Measurements from ENCODE around the gene PFKFB3.

Gene PFKFB3

DNA sequence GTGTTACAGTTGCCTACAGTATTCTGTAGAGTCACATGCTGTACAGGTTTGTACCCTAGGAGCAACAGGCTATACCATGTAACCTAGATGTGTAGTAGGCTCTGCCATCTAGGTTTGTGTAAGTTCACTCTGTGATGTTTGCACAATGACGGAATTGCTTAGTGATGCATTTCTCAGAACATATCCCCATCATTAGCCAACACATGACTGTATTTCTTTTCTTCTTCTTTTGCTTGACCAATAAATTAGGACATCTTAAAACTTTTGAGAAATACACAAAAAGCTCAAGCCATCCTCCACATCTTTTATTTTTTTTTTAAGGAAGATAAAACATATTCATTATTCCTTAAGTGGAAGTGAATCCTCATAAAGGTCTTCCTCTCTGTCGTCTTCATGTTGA, 5.4 kb upstream of the PFKFB3 start:
- Histone ChIP-seq H2AFZ (ENCODE audit: low read length) (no peak overlapping the region), H4K20me1 (ENCODE audit: insufficient read depth, low read length) (no peaks in the 10 kb centered on the region), H3K79me2 (ENCODE audit: low read length) (no peaks in the 10 kb centered on the region), H3K4me1 (ENCODE audit: low read length) (no peaks in the 10 kb centered on the region), H3K9ac (ENCODE audit: low read length) (no peak overlapping the region), H3K9me2 (replicated peaks; ENCODE audit: insufficient read depth, low read length) (no peaks in the 10 kb centered on the region), H3K4me3 (ENCODE audit: low read length) (no peak overlapping the region), H3K9me3 (replicated peaks; ENCODE audit: insufficient read depth, low read length) (no peaks in the 10 kb centered on the region), H3K4me2 (ENCODE audit: low read depth, low read length) (no peak overlapping the region), H3F3A (ENCODE audit: insufficient read depth, low read length) (peaks cover 10% of the 10 kb centered on the region; the same call in 1 of the 2 replicates), H3K36me3 (replicated peaks; ENCODE audit: insufficient read depth, low read length) (no peaks in the 10 kb centered on the region), H3K27ac (ENCODE audit: low read length) (no peak overlapping the region), H3K27me3 (replicated peaks; ENCODE audit: insufficient read depth, low read length) (no peaks in the 10 kb centered on the region)
- no peak for DNase-seq
- no peak for TF ChIP-seq EZH2 (optimal IDR thresholded peaks at IDR 0.05; ENCODE audit: low read depth, low read length)
- no peak for TF ChIP-seq EZH2phosphoT487 (IDR thresholded peaks at IDR 0.05; ENCODE audit: low read length)
- TF ChIP-seq CTCF (IDR thresholded peaks at IDR 0.05; ENCODE audit: low read length), result no peak

DNA sequence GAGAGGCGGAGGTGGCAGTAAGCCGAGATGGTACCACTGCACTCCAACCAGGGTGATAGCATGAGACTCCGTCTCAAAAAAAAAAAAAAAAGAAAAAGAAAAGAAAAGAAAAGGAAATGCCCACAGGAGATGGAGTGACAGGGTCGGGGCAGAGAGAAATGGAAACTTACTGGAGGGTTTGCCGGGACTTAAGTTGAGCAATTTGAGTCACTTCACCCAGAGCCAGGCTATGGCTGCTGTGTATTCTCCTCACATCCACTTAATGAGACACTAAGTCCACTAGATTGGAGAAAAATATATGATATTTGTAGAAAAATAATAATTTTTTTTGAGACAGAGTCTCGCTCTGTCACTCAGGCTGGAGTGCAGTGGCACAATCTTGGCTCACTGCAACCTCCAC, 4.6 kb upstream of the PFKFB3 start:
- Histone ChIP-seq H3K9me2 (replicated peaks; ENCODE audit: insufficient read depth, low read length) (no peaks in the 10 kb centered on the region), H3K36me3 (replicated peaks; ENCODE audit: insufficient read depth, low read length) (no peaks in the 10 kb centered on the region), H3K4me1 (ENCODE audit: low read length) (no peaks in the 10 kb centered on the region), H3K27me3 (replicated peaks; ENCODE audit: insufficient read depth, low read length) (no peaks in the 10 kb centered on the region), H2AFZ (ENCODE audit: low read length) (no peak overlapping the region), H3K9ac (ENCODE audit: low read length) (no peak overlapping the region), H3K4me2 (ENCODE audit: low read depth, low read length) (no peak overlapping the region), H3K27ac (ENCODE audit: low read length) (no peak overlapping the region), H4K20me1 (ENCODE audit: insufficient read depth, low read length) (no peaks in the 10 kb centered on the region), H3K79me2 (ENCODE audit: low read length) (no peaks in the 10 kb centered on the region), H3K9me3 (replicated peaks; ENCODE audit: insufficient read depth, low read length) (no peaks in the 10 kb centered on the region), H3K4me3 (ENCODE audit: low read length) (no peak overlapping the region), H3F3A (ENCODE audit: insufficient read depth, low read length) (peaks cover 10% of the 10 kb centered on the region; the same call in 1 of the 2 replicates)
- TF ChIP-seq EZH2 (optimal IDR thresholded peaks at IDR 0.05; ENCODE audit: low read depth, low read length) (no peak), CTCF (IDR thresholded peaks at IDR 0.05; ENCODE audit: low read length) (no peak), EZH2phosphoT487 (IDR thresholded peaks at IDR 0.05; ENCODE audit: low read length) (no peak)
- no peak for DNase-seq

DNA sequence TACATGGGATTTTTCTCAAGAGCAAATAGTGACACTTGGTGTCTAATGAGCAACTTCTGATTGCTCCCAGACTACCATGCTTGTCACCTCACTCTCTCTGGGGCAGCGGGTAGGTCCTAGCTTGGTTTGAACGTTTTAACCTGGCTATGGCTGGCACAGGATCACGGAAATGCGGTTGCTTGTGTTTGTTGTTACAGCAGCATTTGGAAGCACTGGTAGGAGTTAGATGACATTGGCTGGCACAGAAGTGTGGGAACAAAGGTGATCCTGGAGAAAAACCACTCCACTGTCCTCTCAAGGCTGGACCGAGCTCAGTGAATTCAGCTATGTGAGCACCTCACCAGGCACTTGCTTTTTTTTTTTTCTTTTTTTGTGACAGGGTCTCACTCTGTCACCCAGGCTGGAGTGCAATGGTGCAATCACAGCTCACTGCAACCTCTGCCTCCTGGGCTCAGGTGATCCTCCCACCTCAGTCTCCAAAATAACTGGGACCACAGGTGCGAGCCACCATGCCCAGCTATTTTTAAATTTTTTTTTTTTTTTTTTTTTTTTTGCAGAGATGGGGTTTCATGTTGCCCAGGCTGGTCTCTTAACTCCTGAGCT, 3.5 kb upstream of the PFKFB3 start:
- no peaks in the 10 kb centered on the region for H3K36me3 ChIP-seq (replicated peaks; ENCODE audit: insufficient read depth, low read length)
- H3K79me2 ChIP-seq (ENCODE audit: low read length), result no peaks in the 10 kb centered on the region
- no peak overlapping the region for H3K4me2 ChIP-seq (ENCODE audit: low read depth, low read length)
- no peaks in the 10 kb centered on the region for H4K20me1 ChIP-seq (ENCODE audit: insufficient read depth, low read length)
- no peak overlapping the region for H3K27ac ChIP-seq (ENCODE audit: low read length)
- H3K9me3 ChIP-seq (replicated peaks; ENCODE audit: insufficient read depth, low read length), result no peaks in the 10 kb centered on the region
- no peak overlapping the region for H3K4me3 ChIP-seq (ENCODE audit: low read length)
- no peak overlapping the region for H3K9ac ChIP-seq (ENCODE audit: low read length)
- no peak for TF ChIP-seq EZH2 (optimal IDR thresholded peaks at IDR 0.05; ENCODE audit: low read depth, low read length)
- no peak for TF ChIP-seq EZH2phosphoT487 (IDR thresholded peaks at IDR 0.05; ENCODE audit: low read length)
- no peaks in the 10 kb centered on the region for H3K4me1 ChIP-seq (ENCODE audit: low read length)
- H2AFZ ChIP-seq (ENCODE audit: low read length), result no peak overlapping the region
- no peak for DNase-seq
- H3K9me2 ChIP-seq (replicated peaks; ENCODE audit: insufficient read depth, low read length), result no peaks in the 10 kb centered on the region
- H3K27me3 ChIP-seq (replicated peaks; ENCODE audit: insufficient read depth, low read length), result no peaks in the 10 kb centered on the region
- H3F3A ChIP-seq (ENCODE audit: insufficient read depth, low read length), result peaks cover 10% of the 10 kb centered on the region; the same call in 1 of the 2 replicates

GRCh38 chr10:6200440-6200733, 2.3 kb upstream of the PFKFB3 start:
- no peaks in the 10 kb centered on the region for H3K36me3 ChIP-seq (replicated peaks; ENCODE audit: insufficient read depth, low read length)
- H3K4me3 ChIP-seq (ENCODE audit: low read length), result no peak overlapping the region
- H3K4me1 ChIP-seq (ENCODE audit: low read length), result no peaks in the 10 kb centered on the region
- no peak overlapping the region for H3K27ac ChIP-seq (ENCODE audit: low read length)
- H4K20me1 ChIP-seq (ENCODE audit: insufficient read depth, low read length), result no peaks in the 10 kb centered on the region
- H3F3A ChIP-seq (ENCODE audit: insufficient read depth, low read length), result peaks cover 10% of the 10 kb centered on the region; the same call in 1 of the 2 replicates
- H3K9me3 ChIP-seq (replicated peaks; ENCODE audit: insufficient read depth, low read length), result no peaks in the 10 kb centered on the region
- 0 out of 2 replicates have a peak, but pooled peaks cover 4% of the 10 kb centered on the region for H3K79me2 ChIP-seq (ENCODE audit: low read length)
- DNase-seq, result no peak
- H3K4me2 ChIP-seq (ENCODE audit: low read depth, low read length), result peak overlapping the region; percentile 88; the same call in 1 of the 2 replicates
- no peak overlapping the region for H2AFZ ChIP-seq (ENCODE audit: low read length)
- H3K9me2 ChIP-seq (replicated peaks; ENCODE audit: insufficient read depth, low read length), result no peaks in the 10 kb centered on the region
- TF ChIP-seq EZH2phosphoT487 (IDR thresholded peaks at IDR 0.05; ENCODE audit: low read length) (no peak), CTCF (IDR thresholded peaks at IDR 0.05; ENCODE audit: low read length) (no peak), EZH2 (optimal IDR thresholded peaks at IDR 0.05; ENCODE audit: low read depth, low read length) (no peak)
- H3K27me3 ChIP-seq (replicated peaks; ENCODE audit: insufficient read depth, low read length), result no peaks in the 10 kb centered on the region
- H3K9ac ChIP-seq (ENCODE audit: low read length), result no peak overlapping the region
